ENCODE results near the gene ZC3H18.
A peak's percentile ranks its signal among the peaks of the same experiment; 100 is the strongest.

The ZC3H18 gene

DNA sequence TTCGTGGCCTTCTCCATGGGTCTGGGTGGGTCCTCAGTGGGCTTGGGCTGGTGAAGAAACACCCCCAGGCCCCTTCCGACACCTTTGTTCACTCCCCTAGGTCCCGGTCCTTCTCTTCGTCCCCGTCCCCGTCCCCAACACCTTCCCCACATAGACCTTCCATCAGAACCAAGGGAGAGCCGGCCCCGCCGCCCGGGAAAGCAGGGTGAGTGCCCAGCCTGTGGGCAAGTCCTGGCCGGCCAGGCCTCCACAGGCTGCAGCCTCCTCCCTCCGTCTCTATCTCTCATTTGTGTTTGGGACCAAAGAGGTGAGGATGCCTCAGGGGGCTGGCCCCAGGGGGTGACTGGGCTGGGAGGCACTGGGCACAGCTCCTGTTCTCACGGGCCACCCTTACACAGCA, 53.7 kb downstream of the ZC3H18 start:
- no peak for DNase-seq

DNA sequence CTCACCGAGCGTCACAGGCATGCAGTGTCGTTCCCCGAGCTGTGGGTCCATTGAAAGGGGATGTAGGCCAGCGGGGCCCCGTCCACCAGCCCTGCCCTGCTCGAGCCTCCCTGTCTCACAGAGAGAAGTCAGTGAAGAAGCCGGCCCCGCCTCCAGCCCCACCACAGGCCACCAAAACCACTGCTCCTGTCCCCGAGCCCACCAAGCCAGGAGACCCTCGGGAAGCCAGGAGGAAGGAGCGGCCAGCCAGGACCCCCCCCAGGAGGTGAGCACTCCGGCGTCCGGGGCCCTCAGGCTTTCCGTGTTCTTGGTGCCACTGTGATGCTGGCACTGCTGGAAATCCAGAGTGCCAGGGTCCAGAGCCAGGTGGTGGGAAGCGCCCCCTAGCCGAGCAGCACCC, 54.3 kb downstream of the ZC3H18 start:
- no peak for DNase-seq

DNA sequence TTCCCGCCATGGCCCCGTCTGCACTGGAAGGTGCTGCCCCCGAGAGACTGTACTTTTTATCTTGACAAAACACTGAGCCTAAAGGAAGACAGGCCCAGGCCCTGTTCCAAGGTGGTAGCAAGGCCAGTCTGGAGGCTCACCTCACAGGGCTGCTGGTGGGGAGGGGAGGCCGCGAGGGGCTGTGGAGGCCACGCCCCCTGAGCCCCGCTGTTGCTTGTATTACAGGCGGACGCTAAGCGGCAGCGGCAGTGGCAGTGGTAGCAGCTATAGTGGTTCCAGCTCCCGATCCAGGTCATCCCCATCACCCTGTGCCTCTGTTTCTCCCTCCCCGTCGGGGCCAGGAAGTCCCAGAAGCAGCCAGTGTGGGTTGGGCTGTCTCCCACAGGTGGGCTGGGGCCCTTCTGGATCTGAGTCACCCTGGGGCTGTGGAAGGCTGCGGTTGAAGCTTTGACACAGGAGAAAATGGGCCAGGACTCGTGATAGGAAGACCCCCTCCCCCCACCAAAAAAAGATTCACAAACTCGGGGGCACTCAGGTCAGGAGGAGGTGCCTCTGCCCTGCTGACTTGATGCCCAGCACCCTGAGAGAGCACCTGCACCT, 54.9 kb downstream of the ZC3H18 start:
- DNase-seq: no peak

DNA sequence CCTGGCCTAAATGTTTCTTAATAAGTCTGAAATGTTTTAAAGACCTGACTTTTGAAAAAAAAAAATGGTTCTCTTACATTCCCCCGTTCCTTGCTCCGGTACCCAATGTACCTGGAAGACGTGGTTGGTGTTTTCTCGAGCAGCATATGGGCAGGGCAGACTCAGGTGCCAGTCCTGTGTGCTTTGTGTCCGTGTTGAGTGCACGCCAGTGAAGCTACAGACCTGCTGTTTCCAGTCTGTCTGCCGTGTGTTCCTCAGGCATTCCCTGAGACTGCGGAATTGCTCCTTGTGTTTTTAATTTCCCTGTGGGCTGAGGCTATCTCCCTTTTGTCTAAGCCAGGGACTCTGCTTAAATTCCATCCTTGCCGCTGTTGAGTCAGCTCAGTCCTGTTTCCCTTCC, 56.4 kb downstream of the ZC3H18 start:
- DNase-seq: peak in 1 of 14 donors; percentile 93

DNA sequence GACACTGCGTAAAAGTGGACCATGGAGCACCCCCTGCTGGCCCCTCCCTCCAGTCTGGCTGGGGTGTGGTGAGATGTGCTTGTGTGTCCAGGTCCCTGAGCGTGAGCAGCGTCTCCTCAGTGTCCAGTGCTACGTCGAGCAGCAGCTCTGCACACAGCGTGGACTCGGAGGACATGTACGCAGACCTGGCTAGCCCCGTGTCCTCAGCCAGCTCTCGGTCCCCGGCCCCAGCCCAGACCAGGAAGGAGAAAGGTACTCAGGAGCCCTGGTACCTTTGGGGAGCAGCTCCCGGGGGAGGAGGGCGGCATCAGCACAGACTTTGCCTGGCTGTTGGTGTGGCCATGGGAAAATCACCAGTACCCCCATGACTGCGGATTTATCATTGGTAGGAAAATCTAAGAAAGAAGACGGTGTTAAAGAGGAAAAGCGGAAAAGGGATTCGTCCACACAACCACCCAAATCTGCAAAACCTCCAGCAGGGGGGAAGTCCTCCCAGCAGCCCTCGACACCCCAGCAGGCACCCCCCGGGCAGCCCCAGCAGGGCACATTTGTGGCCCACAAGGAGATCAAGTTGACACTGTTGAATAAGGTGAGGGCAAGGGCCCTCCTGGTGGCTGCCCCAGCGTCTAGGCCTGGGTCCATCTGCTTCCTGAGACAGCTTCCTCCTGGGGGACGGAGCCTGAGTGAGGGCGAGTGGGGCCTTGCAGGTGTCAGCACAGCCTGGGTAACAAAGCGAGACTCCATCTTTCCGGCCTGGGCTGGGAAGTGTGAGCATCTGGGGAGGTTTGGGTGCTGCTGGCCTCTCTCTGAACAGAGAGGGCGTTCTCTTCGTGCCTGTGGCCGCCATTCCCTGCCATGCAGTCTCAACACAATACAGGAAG, 57.6 kb downstream of the ZC3H18 start:
- no peak for DNase-seq

DNA sequence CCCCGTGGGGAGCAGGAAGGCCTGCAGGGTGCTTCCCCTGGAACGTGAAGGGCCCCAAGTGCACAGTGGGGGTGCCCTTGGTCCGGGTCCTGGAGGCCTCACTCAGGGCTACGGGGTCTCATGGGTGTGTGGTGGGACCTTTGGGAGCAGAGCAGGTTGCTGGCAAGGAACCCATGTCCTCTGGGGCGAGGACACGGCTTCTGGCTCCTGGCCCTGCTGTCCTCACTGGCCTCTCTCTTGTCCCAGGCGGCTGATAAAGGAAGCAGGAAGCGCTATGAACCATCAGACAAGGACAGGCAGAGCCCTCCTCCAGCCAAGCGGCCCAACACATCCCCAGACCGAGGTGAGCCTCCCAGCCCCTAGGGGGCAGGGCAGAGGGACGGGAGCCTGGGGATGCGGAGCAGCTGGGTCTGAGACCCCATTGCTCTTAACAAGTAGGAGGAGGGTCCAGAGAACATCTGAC, 58.3 kb downstream of the ZC3H18 start:
- no peak for DNase-seq

DNA sequence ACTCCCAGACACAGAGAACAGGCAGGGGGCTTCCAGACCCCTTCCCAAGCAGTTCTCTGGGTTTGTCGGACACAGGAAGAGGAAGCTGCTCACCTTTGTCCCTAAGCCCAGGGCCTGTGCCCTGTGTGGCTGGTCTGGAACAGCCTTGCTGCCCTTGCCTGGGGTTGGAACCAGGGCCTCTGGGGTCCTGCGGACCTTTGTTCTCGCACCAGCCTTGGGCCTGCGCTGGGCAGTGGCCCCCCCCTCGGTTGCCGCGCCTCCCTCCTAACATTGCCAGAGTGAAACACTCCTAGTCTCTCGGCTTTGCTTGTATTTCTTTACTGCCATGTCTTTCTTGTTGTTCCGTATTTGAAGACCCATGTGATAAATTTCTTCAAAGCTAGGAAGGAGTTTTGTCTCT, 59.6 kb downstream of the ZC3H18 start:
- DNase-seq: no peak

DNA sequence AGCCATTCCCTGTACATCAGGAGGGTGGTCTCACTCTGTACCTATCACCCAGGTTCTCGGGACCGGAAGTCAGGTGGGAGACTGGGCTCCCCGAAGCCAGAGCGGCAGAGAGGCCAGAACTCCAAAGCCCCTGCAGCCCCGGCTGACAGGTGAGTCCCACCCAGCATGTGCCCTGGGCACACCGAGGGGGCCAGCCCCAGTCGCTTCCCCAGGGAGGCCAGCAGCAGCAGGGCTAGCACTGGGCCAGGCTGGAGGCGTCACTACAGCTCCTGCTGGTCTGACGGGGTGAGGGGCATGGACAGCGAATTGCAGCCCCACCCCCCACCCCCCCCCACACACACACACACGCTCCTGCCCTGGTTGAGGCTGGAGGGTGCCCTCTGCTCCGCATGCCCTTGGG, 60.2 kb downstream of the ZC3H18 start:
- no peak for DNase-seq

DNA sequence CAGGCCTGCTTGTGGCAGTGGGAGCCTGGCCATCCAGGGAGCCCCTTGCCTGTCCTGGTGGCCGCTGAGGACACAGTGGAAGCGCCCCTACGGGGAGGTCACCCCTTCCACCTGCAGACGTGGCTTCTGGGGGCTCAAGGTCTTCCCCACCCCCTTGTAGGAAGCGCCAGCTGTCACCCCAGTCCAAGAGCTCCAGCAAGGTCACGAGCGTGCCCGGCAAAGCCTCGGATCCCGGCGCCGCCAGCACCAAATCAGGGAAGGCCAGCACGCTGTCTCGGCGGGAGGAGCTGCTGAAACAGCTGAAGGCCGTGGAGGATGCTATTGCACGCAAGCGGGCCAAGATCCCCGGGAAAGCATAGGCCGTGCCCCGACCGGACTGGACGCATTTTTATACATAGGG, 60.7 kb downstream of the ZC3H18 start:
- no peak for DNase-seq

DNA sequence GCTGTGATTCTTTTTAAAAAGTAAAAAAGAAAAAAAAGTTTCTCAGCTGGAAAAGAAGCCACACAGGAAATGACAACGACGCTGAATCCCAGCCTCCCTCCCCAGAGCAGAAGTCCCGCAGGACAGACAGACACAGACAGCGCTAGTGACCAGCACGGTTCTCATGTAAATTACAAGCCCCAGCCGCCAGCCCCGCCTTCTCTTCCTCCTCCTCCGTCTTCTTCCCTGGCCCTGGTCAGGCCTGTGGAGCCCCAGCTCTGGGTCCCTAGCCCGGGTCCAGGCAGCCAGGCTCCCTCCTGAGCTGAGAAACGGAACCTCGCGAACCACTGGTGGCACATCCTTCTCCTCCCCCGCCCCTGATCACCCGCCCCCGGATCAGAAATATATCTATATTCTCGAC, 61.2 kb downstream of the ZC3H18 start:
- no peak for DNase-seq

DNA sequence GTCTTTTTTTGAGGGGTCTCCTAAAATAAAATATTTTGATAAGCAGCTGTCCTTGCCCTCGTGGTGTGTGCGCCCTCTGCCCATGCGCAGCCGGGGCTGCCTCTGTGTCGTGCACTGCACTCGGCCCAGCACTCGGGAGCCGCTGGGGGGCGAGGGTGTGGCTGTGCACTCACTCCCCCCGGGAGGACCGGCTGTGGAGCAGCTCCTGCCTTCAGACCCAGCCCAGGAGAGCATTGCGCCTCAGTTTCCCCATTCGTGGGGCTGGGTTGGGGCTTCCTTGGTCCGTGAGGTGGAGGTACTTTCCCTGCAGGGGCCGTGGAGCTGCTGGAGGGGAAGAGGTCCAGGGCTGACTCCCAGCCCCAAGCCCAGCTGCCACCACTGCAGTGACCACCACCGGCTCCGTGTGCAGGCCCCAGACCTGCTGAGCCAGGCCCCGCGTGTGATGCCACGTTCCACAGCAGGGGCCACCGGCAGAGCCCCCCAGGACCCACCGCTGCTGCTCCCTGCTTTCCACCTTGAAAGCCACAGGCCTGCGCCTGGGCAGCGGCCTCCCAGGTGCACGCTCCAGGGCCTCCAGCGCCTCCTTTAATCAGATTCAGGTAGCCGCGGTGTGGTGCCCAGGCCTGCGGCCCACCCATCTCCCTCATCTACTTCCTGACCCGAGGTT, 61.9 kb downstream of the ZC3H18 start:
- no peak for DNase-seq

DNA sequence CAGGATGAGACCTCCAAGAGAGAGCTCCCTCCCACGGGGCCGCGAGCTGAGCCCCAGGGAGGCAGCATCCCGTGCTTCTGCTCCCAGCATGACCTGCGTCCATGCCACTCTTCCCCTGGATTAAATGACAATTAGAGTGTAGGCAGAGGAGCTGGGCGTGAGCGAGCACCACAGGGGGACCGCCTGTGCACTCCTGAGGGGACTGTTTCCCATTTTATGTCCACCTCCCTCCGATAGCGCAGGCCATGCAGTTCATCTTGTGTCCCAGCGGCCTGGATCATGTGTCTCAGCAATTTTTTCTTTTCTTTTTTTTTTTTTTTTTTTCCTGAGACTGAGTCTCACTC, 62.4 kb downstream of the ZC3H18 start:
- DNase-seq: no peak

DNA sequence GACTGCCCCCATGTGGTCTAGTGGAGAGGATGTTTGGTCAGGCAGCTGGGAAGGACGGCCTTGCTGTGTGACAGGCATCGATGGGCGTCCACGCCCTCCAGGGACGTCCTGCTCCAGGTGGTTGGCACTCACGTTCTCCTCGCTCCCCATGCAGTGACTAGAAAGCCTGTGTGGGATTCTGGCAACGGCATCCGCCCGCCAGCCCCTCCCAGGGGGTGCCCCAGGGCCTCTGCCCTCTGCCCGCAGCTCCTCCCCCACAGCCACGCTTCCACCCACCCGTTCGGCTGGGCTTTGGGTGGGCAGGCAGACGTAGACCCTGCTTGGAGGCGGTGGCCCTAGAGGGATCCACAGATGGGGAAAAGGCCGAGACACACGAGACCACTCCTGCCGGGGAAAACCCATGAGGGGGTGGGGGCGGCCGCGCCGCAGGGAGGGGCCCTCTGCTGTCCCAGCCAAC, 63.5 kb downstream of the ZC3H18 start:
- no peak for DNase-seq

DNA sequence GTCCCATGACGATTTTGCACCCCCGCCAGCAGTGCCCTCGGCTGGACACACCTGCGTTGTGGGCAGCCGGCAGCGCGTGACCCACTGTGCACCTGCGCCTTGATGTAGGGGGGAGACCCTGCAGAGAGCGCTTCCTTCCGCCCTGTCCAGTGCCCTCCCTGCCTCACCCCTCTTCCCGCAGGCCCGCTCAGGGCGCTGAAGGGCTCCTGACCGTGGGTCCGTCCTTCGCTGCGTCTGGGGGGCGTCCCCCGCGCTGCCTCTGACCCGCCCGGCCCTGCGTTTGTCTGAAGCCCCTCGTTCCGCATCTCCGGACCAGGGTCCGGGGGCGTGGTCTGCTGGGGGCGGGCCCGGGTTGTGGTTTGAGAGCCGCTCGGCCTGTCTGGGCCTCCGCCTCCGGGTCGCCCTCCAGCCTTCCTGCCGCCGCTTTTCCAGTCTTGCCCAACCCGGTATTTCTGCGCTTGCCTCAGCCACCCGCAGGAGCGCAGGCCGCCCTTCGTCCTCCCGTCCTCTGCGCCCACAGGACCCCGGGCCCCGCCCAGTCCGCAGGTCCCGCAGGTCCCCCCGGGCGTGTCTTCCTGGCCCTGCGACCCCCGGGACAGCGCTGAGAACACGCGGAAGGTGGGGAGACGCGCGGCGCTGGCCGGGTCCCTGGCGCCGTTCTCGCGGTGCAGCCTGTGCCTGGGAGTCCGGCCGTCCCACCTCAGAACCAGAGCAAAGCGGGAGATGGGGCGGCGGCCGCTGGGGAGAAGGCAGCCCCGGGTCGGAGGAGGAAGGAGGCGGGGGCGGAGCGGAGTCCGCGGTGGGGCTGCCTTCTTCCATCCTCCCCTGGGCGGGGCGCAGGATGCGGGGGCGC, 64.2 kb downstream of the ZC3H18 start:
- no peak for DNase-seq

DNA sequence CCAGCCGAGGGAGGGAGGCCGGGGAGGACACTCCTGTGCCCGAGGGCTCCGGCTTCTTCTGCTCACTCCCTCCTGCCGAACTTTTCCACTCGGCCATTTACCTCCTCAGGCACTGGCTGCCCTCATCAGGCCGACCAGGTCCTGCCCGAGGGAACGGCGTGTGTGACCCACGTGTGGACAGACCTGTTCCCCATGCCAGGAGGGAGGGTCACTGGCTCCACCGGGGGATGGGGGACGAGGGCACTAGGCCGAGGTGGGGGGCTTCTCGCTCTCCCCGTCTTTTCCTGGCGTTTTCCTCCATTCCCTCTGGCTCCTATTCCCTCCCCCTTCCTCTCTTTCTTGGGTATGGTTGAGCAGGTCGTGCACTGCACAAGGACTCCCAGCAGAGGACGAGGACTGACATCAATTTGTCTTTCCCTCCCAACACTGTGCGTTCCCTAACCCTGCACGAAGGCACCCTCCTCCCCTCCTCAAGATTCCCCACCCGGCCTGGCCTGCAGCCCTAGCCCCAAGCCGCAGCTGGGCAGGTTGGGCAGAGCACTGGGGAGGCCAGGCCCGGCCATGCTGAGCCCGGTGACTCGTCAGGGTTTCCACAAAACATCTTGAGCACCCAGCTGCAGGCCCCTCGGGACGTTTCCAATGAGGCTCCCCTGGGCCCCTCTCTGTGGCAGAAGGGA, 64.9 kb downstream of the ZC3H18 start:
- no peak for DNase-seq

DNA sequence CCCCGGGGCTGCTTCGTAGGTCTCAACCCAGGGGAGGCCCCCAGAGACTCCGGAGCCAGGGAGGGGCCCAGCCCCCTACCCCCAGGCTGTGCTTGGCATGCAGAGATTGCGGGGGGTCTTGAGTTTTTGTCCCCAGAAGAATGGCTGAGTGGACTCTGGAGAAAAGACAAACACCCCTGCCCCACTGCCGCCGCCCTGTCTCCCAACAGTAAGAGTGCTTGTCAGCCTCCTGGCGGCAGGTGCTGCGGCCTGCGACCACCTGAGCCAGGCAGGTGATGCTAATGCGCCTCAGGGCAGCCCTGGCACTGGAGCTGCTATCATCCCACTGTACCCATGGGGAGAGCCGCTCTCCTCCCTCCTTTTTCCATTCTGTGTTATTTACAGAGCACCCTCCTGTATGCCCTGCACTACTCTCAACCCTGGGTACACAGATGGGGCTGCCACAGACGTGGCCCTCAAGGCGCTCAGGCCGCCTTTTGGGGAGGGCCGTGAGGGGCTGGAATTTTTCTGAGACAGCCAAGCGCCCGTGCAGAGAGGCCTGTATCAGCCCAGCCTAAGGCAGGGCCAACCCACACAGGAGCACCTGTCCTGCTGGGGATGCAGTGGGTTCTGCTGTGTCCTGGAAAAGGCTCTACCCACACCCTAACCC, 65.6 kb downstream of the ZC3H18 start:
- no peak for DNase-seq

DNA sequence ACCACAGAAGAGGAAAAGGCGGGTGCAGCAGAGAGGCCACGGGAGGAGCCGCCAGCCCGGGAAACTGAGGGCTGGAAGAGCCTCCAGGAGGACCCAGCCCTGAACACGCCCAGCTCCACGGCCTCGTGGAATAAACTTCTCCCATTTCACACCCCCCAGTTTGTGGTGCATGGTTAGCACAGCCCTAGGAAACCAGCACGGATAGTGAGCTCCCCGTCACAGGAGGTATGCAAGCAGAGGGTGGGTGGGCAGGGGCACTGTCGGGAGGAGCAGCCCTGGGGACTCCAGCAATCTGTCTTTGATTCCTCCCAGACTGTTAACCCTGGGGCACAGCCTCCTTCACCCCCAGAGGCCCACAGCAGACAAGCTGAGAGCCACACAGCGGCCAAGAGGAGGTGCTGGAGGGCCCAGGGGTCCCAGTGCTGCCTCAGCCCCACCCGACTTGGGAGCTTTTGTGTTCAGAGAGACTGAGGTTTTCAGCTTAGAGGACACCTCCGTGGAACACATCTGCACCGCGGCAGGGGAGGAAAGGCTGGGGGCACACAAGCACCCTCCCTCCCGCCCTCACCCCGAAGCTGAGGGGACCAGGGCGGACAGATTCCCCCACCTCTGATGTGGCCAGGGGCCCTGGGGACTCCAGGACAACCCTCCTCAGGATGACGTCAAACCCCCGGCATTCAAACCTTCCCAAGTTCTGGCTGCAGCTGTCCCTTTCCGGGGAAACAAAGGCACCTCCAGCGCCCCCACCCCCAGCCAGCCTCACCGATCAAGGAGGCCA, 66.5 kb downstream of the ZC3H18 start:
- no peak for DNase-seq

DNA sequence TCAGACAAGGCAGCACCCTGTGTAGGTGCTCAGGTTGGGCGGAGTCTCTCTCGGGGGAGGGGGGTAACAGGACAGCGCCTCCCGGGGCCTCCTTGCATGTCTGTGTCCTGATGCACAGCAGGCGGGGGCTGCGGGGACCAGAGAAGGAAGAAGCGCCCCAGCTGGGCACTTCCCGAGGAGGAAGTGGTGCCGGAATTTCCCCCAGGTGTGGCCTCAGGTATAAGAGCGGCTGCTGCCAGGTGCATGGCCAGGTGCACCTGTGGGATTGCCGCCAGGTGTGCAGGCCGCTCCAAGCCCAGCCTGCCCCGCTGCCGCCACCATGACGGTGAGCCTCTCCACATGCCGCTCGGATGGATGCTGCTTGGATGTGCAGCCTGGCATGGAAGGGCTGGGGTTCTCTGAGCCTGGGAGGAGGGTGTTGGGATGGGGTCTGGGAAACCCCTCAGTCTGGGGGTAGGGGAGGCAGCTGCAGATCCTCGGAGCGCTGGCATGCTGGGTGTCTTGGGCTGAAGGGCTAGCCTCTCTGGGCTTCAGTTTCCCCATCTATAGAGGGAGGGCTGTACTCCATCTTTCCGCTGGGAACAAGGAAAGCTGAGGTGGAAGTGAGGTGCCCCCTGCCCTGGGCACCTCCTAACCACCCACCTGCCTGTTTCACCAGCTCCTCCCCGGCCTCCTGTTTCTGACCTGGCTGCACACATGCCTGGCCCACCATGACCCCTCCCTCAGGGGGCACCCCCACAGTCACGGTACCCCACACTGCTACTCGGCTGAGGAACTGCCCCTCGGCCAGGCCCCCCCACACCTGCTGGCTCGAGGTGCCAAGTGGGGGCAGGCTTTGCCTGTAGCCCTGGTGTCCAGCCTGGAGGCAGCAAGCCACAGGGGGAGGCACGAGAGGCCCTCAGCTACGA, 68.4 kb downstream of the ZC3H18 start, which contains the start of gene IL17C:
IL17C (plus strand) TSS at position 250 of the 908 bp plus-strand sequence; CDS start at position 320, 70 bp downstream.
- no peak for DNase-seq

Data from C1 segment of cervical spinal cord (tissue), 14 donors.